ENCODE data around the gene STEAP1.

The STEAP1 gene

GRCh38 chr7:90173127-90173844, 19.0 kb downstream of the STEAP1 start:
- Histone ChIP-seq H3K4me3 (no peak overlapping the region), H3K9me3 (no peaks in the 10 kb centered on the region), H3K27ac (no peak overlapping the region), H3K36me3 (no peaks in the 10 kb centered on the region), H3K27me3 (no peaks in the 10 kb centered on the region), H3K4me1 (no peaks in the 10 kb centered on the region)
- TF ChIP-seq CTCF (IDR thresholded peaks at IDR 0.05) = no peak
- no peak for DNase-seq
- intact Hi-C loops (cut with DNase I; ENCODE audit: low total_unique reads) = no loop called here

GRCh38 chr7:90175667-90176066, 21.4 kb downstream of the STEAP1 start:
- no peak overlapping the region for H3K4me3 ChIP-seq
- no peak for TF ChIP-seq CTCF (IDR thresholded peaks at IDR 0.05)
- H3K36me3 ChIP-seq = no peaks in the 10 kb centered on the region
- no peaks in the 10 kb centered on the region for H3K4me1 ChIP-seq
- no peak for DNase-seq
- intact Hi-C loops (cut with DNase I; ENCODE audit: low total_unique reads) = no loop called here
- H3K9me3 ChIP-seq = no peaks in the 10 kb centered on the region
- H3K27ac ChIP-seq = no peak overlapping the region
- no peaks in the 10 kb centered on the region for H3K27me3 ChIP-seq

GRCh38 chr7:90176195-90176594, 21.9 kb downstream of the STEAP1 start:
- Histone ChIP-seq H3K4me3 (no peak overlapping the region), H3K27me3 (no peaks in the 10 kb centered on the region), H3K27ac (no peak overlapping the region), H3K9me3 (no peaks in the 10 kb centered on the region), H3K36me3 (no peaks in the 10 kb centered on the region), H3K4me1 (no peaks in the 10 kb centered on the region)
- intact Hi-C loops (cut with DNase I; ENCODE audit: low total_unique reads) = no loop called here
- DNase-seq = no peak
- TF ChIP-seq CTCF (IDR thresholded peaks at IDR 0.05) = no peak

- H3K4me1 ChIP-seq = no peaks in the 10 kb centered on the region
- intact Hi-C loops (cut with DNase I; ENCODE audit: low total_unique reads) = no loop called here
- no peak overlapping the region for H3K4me3 ChIP-seq
- no peak overlapping the region for H3K27ac ChIP-seq
- DNase-seq = no peak
- H3K27me3 ChIP-seq = no peaks in the 10 kb centered on the region
- H3K9me3 ChIP-seq = no peaks in the 10 kb centered on the region
- no peak for TF ChIP-seq CTCF (IDR thresholded peaks at IDR 0.05)
- no peaks in the 10 kb centered on the region for H3K36me3 ChIP-seq
These were observed 23.9 kb downstream of the STEAP1 start for GRCh38 chr7:90178166-90178565.

- no peaks in the 10 kb centered on the region for H3K9me3 ChIP-seq
- no peak for DNase-seq
- H3K4me1 ChIP-seq = no peaks in the 10 kb centered on the region
- H3K27me3 ChIP-seq = no peaks in the 10 kb centered on the region
- no peak overlapping the region for H3K4me3 ChIP-seq
- H3K36me3 ChIP-seq = no peaks in the 10 kb centered on the region
- no peak overlapping the region for H3K27ac ChIP-seq
- no peak for TF ChIP-seq CTCF (IDR thresholded peaks at IDR 0.05)
- intact Hi-C loops (cut with DNase I; ENCODE audit: low total_unique reads) = no loop called here
These were observed 24.5 kb downstream of the STEAP1 start for GRCh38 chr7:90178679-90179278.
